Stimulated activated CD8-positive, alpha-beta memory T cell treated with anti-CD3 and anti-CD28 coated beads, Interleukin-7, amount 100 ng/mL, for 48 hours (primary cell): ENCODE measurements around the gene CD40.

Experiments used
- DNase-seq, 2 donors: peaks; one replicate each; pipeline ENCODE4 v3.0.0-alpha.2; 2020; ENCODE audit warnings: low read depth in 1 of 2; ENCODE audit errors: extremely low read depth in 1 of 2

The CD40 gene

DNA sequence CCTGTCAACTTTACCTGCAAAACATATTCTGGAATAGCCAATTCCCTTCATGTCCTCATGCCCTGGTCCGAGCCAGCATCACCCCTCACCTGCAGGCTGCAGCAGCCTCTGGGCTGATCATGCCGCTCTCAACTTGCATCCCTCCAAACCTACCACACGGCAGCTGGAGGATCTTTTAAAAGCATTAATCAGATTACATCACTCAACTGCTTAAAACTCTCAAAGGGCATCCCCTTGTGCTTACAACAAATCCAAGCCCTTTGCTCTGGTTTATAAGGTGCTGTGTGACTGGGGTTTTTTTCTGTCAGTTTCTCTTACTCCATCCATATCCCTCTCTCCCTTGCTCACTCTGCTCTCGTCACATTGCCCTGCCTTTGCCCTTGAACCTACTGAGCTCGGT, 24.0 kb downstream of the CD40 start:
- no peak for DNase-seq

GRCh38 chr20:46144432-46145025, 26.4 kb downstream of the CD40 start:
- no peak for DNase-seq

DNA sequence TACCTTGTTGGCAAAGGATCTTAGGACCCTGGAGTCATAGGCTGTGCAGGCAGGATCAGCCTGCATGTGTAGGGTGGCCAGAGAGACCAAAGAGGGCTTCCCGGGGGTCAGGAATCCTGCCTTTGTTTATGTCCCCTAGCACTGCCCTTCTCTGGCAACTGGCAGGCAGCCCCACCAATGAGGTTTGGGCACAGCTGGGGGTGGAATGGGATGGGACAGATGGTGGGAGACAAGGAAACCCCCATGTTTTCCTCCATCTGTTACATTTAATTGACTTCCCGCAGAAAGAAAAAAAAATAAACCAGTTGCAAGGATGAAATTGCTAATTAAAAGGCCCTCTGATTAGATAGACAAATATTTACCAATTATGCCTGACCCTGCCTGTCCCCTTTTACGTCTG, 27.6 kb downstream of the CD40 start:
- DNase-seq, result no peak

DNA sequence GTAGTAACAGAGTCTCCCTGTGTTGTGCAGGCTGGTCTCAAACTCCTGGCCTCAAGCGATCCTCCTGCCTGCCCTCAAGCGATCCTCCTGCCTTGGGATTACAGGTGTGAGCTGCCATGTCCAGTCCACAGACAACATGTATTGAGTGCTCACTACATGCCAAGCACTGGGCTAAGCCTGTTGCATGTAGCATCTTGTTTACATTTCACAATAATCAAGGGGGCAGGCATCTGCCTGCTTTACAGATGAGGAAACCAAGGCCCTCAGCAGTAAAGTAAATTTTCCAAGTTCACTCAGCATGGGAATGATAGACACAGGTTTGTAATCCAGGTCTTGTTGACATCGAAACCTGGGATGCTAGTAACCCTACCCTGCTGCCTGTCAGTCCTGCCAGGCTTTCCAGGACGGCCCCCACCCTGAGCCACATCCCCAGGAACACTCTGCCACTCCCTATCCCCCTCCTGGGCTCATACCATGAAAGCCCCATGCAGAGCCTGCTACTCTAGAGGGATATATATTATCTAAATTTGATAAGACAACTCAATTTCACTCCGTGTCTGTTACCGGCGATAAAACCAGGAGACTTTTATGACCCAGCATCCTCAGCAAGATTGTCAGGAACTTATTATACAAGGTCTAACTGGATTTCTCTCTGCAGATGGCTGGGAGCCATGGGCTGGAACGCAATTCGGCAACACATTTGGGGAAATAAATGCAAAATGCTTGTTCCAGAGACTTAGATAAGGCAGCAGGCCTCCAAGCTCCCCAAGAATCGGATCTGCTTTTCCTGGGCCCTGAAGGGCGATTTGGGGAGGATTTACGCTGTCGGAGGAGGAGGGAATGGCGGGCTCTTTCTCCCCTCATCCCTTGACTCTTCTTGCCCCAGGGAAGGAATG, 30.4 kb downstream of the CD40 start:
- DNase-seq, result no peak

DNA sequence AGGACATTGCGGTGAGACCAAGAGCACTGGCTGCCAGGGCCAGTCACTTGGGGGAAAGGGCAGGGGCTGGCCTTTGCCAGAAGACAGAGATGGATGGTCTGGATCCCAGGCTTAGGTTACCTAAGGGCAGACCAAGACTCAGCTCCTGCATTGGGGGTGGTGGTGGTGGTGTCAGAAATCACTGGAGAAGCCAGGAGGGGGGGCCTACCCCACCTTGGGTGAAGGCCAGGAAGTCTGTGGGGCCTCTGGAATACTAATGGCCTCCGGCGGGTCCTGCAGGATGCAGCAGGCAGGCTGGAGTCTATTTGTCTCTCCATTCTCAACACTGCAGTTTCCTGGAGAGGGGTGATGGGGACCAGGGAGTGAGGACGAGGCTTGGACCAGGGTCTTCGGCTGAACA, 32.8 kb downstream of the CD40 start:
- DNase-seq, result no peak

- no peak for DNase-seq
Measured at GRCh38 chr20:46151936-46152335, 33.8 kb downstream of the CD40 start.

DNA sequence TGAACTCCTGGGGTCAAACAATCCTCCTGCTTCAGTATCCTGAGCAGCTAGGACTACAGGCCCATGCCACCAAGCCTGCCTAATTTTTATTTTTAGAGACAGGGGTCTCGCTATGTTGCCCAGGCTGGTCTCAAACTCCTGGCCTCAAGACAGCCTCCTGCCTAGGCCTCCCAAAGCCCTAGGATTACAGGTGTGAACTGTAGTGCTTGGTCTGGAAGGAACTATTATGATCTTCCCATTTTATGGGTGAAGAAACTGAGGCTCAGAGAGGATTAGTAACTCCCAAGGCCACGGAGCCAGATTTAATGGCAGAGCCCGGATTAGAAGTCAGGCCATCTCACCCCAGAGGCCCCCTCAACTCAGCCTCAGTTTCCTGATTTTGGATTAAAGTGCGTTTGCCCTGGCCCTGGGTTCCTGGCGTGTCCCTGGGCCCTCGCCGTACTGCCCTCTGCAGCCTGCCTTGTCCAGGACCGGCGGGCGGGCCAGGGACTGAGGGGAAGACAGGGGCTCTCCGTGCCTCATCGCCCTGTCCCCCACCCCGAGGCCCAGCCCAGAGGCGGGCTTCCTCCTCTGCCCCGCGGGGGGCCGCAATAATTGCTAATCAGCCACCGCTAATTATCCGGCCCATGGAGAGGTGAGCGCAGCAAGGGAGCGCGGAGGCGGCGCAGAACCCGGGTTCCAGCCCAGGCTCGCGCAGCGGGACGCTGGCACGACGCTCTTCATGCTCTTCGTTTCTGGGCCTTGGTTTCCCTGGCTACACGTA, 34.9 kb downstream of the CD40 start:
- DNase-seq, result no peak

DNA sequence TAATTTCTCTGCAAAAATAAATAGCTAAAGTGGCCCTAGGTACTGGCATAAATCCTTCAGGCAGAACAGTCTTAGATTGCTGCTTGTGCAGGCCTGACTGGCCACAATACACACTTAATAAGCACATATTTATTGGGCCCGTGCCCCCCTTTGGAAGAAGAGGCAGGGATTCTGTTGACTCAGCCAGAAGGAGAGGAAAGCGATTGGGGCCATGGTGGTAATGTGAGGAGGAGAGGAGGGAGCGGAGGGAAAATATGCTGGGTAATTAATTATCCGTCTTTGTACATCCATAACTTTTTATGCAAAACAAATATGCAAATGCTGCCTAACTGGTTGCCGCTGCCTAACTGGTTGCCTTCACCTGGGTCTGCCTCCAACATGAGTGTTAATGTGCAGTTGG, 36.2 kb downstream of the CD40 start:
- no peak for DNase-seq

DNA sequence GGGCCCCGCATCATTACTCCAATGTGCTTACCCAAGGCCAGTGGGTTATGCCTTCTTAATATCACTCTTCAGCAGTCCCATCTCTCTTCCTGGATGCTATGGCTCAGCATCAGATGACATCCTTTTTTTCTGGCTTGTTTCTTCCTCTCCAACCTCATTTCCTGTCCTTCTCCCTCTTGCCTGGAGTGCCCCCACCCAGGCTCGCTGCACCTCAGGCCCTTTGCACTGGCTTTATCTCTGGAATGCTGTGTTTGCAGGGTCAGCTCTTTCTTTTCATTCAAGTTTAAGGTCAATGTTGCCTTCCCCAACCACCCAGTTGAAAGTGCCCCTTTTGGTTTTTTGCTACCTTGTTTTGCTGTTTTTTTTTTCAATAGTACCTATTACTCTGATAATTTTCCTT, 36.7 kb downstream of the CD40 start:
- no peak for DNase-seq

- no peak for DNase-seq
Measured at GRCh38 chr20:46156065-46156464, 38.0 kb downstream of the CD40 start.

GRCh38 chr20:46157076-46157592, 39.0 kb downstream of the CD40 start:
- DNase-seq, result no peak

GRCh38 chr20:46157625-46158024, 39.5 kb downstream of the CD40 start:
- DNase-seq, result no peak

DNA sequence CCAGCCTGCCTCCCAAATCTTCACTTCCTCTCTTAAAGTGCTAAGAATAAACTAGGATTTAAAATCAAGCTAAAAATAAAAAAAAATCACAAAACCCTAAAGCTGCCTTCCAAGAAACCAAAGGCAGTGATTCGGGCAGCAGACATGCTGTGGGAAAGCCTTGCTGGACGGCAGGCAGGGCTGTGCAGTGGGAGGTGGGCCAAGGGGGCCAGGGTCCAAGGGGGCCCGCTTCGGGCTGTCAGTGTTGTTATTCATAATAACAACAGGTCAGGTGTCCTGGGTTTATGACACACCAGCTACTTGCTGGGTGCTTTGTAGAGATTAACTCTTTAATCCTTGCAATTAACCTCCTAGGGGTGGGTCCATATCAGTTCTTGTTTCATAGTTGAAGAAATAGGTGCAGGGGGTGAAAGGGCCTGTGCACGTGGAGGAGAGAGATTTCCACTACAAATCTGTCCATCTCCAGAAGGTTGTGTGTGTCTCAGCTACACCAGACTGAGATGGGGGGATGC, 40.4 kb downstream of the CD40 start:
- DNase-seq, result no peak

GRCh38 chr20:46159101-46159897, 41.2 kb downstream of the CD40 start:
- no peak for DNase-seq

DNA sequence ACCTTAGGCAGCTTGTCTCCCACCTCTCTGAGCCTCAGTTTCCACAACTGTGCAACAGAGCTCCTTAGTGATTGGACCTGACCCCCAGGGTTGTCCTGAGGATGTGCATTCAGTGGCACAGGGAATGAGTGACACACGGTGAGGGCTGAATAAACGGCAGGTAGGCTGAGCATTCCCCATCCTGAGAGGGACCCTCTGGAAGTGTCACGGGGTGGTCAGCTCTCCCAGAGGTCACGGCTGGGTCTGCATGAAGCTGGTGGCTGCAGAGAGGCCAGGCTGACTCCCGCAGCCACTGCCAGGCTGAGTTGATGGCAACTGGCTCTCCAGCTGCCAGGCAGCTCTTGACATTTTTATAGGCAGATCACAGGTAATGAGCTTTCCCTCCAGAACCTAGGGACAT, 42.5 kb downstream of the CD40 start:
- DNase-seq, result no peak

DNA sequence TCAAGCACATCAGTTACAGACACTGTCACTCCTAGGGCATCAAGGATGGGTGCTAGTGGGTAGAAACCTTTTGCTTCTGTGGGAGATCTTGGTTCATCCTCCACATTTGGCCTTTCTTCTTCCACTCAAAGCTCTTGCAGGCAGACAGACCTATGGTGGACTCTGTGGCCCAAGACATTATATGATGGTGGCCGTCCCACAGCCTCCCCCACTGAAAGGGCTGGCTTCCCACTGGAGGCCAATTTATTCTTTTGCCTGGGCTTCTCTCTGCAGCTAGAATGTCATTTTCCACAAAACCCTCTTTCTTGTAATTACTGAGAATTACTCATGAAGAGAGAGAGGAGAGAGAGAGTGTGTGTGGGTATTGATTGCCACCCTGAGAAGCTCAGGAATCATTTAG, 43.8 kb downstream of the CD40 start:
- DNase-seq, result no peak

GRCh38 chr20:46164254-46164653, 46.1 kb downstream of the CD40 start:
- no peak for DNase-seq

DNA sequence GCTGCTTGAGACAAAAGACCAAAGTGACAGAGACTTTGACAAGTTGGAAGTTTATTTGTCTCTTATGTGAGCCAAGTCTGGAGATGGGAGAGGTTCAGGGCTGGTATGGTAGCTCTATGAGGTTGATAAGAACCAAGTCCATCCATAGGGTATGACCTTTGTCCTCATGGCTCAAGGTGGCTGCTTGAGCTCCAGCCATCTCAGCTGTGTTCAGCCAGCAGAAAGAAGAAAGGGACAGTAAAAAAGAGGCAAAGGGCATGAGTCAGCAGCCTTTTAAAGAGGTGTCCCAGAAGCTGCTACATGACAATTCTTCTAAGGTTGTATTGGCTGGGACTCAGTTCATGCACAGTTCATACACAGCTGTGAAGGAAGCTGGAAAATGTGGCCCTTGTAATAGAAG, 49.0 kb downstream of the CD40 start:
- no peak for DNase-seq

GRCh38 chr20:46168438-46168837, 50.3 kb downstream of the CD40 start:
- no peak for DNase-seq
